Common myeloid progenitor, CD34-positive (primary cell): ENCODE results near the gene ITGA2.
A peak's percentile ranks its signal among the peaks of the same experiment; 100 is the strongest.

Source experiments
- CTCF ChIA-PET: fragments of 350-600 bp; sonication (Branson Sonifier 250); formaldehyde crosslinking; loops from one replicate; lab custom pipeline; 2021; ENCODE audit warnings: antibody characterized with exemption; lab: Charles Lee
- POLR2A ChIA-PET: fragments of 350-600 bp; sonication (Branson Sonifier 250); formaldehyde crosslinking; loops from one replicate; lab custom pipeline; 2021; ENCODE audit warnings: antibody characterized with exemption; lab: Charles Lee
- DNase-seq, 3 donors: peaks; one replicate each; pipeline versions ENCODE4 v3.0.0 to v3.0.0-alpha.2; 2013
- H3K27ac ChIP-seq, 2 experiments: 1 replicate in 1 of 2; 2 replicates in 1 of 2; pipeline ENCODE4 v1.7.0; 2013; ENCODE audit warnings: inconsistent platforms in 2 of 2, low read length in 2 of 2, mild to moderate bottlenecking in 2 of 2, low read depth in 1 of 2, moderate library complexity in 1 of 2; ENCODE audit not compliant: severe bottlenecking in 2 of 2, insufficient read depth in 1 of 2, poor library complexity in 1 of 2
- H3K27me3 ChIP-seq, 5 experiments: replicated peaks in 2 of 5; 1 replicate in 3 of 5; 2 replicates in 2 of 5; pipeline versions ENCODE4 v1.6.1 to v1.7.0; 2013; ENCODE audit warnings: low read length in 4 of 5, mild to moderate bottlenecking in 2 of 5, moderate library complexity in 2 of 5, inconsistent platforms in 1 of 5; ENCODE audit not compliant: insufficient read depth in 5 of 5, control insufficient read depth in 4 of 5
- H3K36me3 ChIP-seq, 4 experiments: 1 replicate in 2 of 4; 2 replicates in 2 of 4; pipeline versions ENCODE4 v1.6.1 to v1.7.0; 2013; ENCODE audit warnings: low read length in 3 of 4, control low read depth in 1 of 4, mild to moderate bottlenecking in 1 of 4; ENCODE audit not compliant: control insufficient read depth in 4 of 4, insufficient read depth in 4 of 4
- H3K4me1 ChIP-seq, 4 experiments: 1 replicate in 3 of 4; 2 replicates in 1 of 4; pipeline versions ENCODE4 v1.6.1 to v1.7.1; 2013; ENCODE audit warnings: low read length in 3 of 4, mild to moderate bottlenecking in 3 of 4, control low read depth in 1 of 4, inconsistent platforms in 1 of 4, moderate library complexity in 1 of 4; ENCODE audit not compliant: control insufficient read depth in 4 of 4, insufficient read depth in 4 of 4; ENCODE audit errors: control extremely low read depth in 1 of 4
- H3K4me3 ChIP-seq, 7 experiments: 1 replicate in 4 of 7; 2 replicates in 3 of 7; pipeline versions ENCODE4 v1.5.1 to v1.7.0; 2013; ENCODE audit warnings: mild to moderate bottlenecking in 7 of 7, low read length in 6 of 7, moderate library complexity in 6 of 7, inconsistent platforms in 2 of 7, low read depth in 2 of 7, control low read depth in 1 of 7; ENCODE audit not compliant: insufficient read depth in 4 of 7, control insufficient read depth in 1 of 7; ENCODE audit errors: extremely low read depth in 1 of 7
- H3K9me3 ChIP-seq, 5 experiments: 1 replicate in 4 of 5; 2 replicates in 1 of 5; pipeline versions ENCODE4 v1.6.1 to v1.7.1; 2013; ENCODE audit warnings: low read length in 4 of 5, mild to moderate bottlenecking in 2 of 5, inconsistent platforms in 1 of 5, low read depth in 1 of 5, moderate library complexity in 1 of 5; ENCODE audit not compliant: control insufficient read depth in 4 of 5, insufficient read depth in 2 of 5; ENCODE audit errors: control extremely low read depth in 1 of 5
- WGBS: methylation state at CpG from one replicate; pipeline ENCODE4 v1.1.5; 2013; ENCODE audit not compliant: insufficient coverage; 5-methylcytosine and 5-hydroxymethylcytosine counted together

Gene ITGA2

DNA sequence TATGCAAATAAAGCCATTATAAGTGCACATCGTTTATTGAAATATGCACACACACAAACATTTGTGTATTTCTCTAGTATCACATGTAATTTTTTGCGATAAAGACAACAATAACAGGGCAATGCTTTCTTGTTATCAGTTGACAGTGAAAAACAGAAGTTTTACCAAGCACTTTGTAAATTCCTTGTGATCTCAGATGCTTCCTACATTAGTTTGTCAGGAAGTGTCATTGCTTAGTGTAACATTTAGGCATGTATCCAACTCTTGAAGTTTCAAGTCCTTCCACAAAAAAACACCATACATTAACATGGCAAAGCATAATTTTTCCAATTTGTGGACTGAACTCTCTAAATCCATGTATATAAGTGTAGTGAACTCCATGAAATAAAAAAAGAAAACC, 74.0 kb downstream of the ITGA2 start:
- no peak for DNase-seq
- Histone ChIP-seq H3K27ac (no peak overlapping the region), H3K27me3 (no peaks in the 10 kb centered on the region), H3K36me3 (peaks cover 0 to 7% (median 3%) of the 10 kb centered on the region in 4 experiments), H3K4me1 (no peaks in the 10 kb centered on the region), H3K9me3 (no peaks in the 10 kb centered on the region), H3K4me3 (no peak overlapping the region)
- ChIA-PET CTCF (no interaction called here), POLR2A (no interaction called here)
- WGBS = 100% methylated on average over 2 of the region's 2 CpGs

DNA sequence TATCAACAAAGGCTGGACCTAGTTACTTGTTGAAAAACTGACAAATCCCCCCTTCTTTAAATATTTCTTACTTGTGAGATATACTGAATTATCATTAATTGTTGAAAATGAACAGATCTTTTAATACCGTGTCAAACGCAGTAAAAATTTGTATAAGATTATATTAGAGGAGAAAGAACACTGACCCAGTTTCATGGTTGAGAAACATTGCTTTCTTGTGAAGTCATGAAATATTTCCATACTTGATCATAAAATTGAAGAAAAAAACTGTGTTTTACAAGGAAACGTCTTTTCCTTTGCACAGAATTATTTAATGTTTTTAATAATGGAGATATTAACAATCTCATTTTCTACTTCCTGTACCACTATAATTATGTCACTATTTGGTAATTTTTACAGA, 74.6 kb downstream of the ITGA2 start:
- H3K27ac ChIP-seq = no peak overlapping the region
- POLR2A ChIA-PET = no interaction called here
- no CpG with 5 or more reads among the region's 3 CpGs for WGBS

GRCh38 chr5:53066088-53066487, 76.9 kb downstream of the ITGA2 start:
- no peak overlapping the region for H3K27ac ChIP-seq
- peaks cover 0 to 6% (median 1%) of the 10 kb centered on the region in 4 experiments for H3K36me3 ChIP-seq
- H3K4me1 ChIP-seq = no peaks in the 10 kb centered on the region
- no peaks in the 10 kb centered on the region for H3K27me3 ChIP-seq
- WGBS = no CpG with 5 or more reads among the region's 1 CpG
- H3K9me3 ChIP-seq = no peaks in the 10 kb centered on the region
- ChIA-PET CTCF (no interaction called here), POLR2A (no interaction called here)
- H3K4me3 ChIP-seq = no peak overlapping the region
- peak in 2 of 3 donors; percentile 10 to 38 for DNase-seq

More for the DNA sequence above, 74.6 kb downstream of the ITGA2 start:
- CTCF ChIA-PET = no interaction called here
- Histone ChIP-seq H3K27me3 (no peaks in the 10 kb centered on the region), H3K9me3 (no peaks in the 10 kb centered on the region), H3K4me1 (no peaks in the 10 kb centered on the region), H3K36me3 (peaks cover 0 to 9% (median 3%) of the 10 kb centered on the region in 4 experiments), H3K4me3 (no peak overlapping the region)
- DNase-seq = no peak

DNA sequence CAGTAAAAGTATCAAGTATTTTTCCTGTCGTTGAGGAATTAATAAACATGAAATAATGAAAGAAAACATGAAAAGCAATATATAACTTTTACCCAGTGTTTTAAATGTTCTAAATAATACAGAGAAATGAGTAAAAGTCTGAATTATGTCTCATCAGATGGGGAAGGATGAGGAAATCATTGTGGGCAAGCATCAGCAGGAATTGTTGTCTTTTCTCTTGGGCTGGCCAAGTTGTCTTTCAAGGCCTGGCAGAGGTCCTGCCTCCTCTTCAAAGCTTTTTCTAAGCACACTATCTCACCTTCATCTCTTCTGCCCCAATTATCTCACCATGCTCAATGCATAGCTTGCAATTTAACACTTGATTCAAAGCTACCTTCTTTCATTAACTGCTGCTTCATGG, 78.5 kb downstream of the ITGA2 start:
- no peaks in the 10 kb centered on the region for H3K27me3 ChIP-seq
- no peak overlapping the region for H3K4me3 ChIP-seq
- H3K27ac ChIP-seq = no peak overlapping the region
- POLR2A ChIA-PET = no interaction called here
- no peaks in the 10 kb centered on the region for H3K4me1 ChIP-seq
- WGBS = no CpG with 5 or more reads among the region's 1 CpG
- no peak for DNase-seq
- CTCF ChIA-PET = no interaction called here
- H3K9me3 ChIP-seq = no peaks in the 10 kb centered on the region
- H3K36me3 ChIP-seq = peaks cover 0 to 8% (median 2%) of the 10 kb centered on the region in 4 experiments

GRCh38 chr5:53068291-53068836, 79.2 kb downstream of the ITGA2 start:
- Histone ChIP-seq H3K27ac (no peak overlapping the region), H3K27me3 (no peaks in the 10 kb centered on the region), H3K4me3 (no peak overlapping the region), H3K9me3 (no peaks in the 10 kb centered on the region), H3K36me3 (peaks cover 0 to 8% (median 2%) of the 10 kb centered on the region in 4 experiments), H3K4me1 (no peaks in the 10 kb centered on the region)
- ChIA-PET CTCF (interaction anchor here (0.9 kb wide), 1 partner anchor 10 kb away, joined by 3 read pairs; no protein-coding TSS in a partner anchor), POLR2A (no interaction called here)
- DNase-seq = no peak
- WGBS = 100% methylated on average over 2 of the region's 4 CpGs

GRCh38 chr5:53069626-53070025, 80.5 kb downstream of the ITGA2 start:
- no peak overlapping the region for H3K27ac ChIP-seq
- no peak overlapping the region for H3K4me3 ChIP-seq
- ChIA-PET CTCF (interaction anchor here (1.4 kb wide), 1 partner anchor 28 kb away, joined by 4 read pairs; no protein-coding TSS in a partner anchor), POLR2A (no interaction called here)
- H3K27me3 ChIP-seq = no peaks in the 10 kb centered on the region
- peaks cover 0 to 14% (median 2%) of the 10 kb centered on the region in 4 experiments for H3K36me3 ChIP-seq
- H3K9me3 ChIP-seq = no peaks in the 10 kb centered on the region
- DNase-seq = no peak
- H3K4me1 ChIP-seq = no peaks in the 10 kb centered on the region
- WGBS = 83% methylated on average over 1 of the region's 5 CpGs

- no peaks in the 10 kb centered on the region for H3K27me3 ChIP-seq
- WGBS = 100% methylated on average over 1 of the region's 2 CpGs
- no peaks in the 10 kb centered on the region for H3K9me3 ChIP-seq
- CTCF ChIA-PET = interaction anchor here (1.4 to 1.6 kb wide), 2 partner anchors 36 to 122 kb away, joined by 3 to 5 read pairs; no protein-coding TSS in a partner anchor
- H3K4me3 ChIP-seq = no peak overlapping the region
- H3K4me1 ChIP-seq = no peaks in the 10 kb centered on the region
- no peak overlapping the region for H3K27ac ChIP-seq
- no peak for DNase-seq
- POLR2A ChIA-PET = no interaction called here
- peaks cover 0 to 26% (median 6%) of the 10 kb centered on the region in 4 experiments for H3K36me3 ChIP-seq
Observed at GRCh38 chr5:53071298-53071697, 82.1 kb downstream of the ITGA2 start.
